Measurements from ENCODE around the gene PIGU. TPM values are rescaled to one million over a fixed set of nuclear protein-coding genes. Genes with fewer than 3 reads are reported as not detected.

PIGU gene
- total and polyA plus RNA-seq, 2 of the 13 experiments (the other 11 are each of a cell fraction or from before 2014, with no cell fraction given): 45.5 to 231 TPM

- TF ChIP-seq E2F1 (CRISPR knock-in tag; IDR thresholded peaks at IDR 0.05): no peak; the same call in 1 of the 2 replicates
- TF ChIP-seq NR2C2 (CRISPR knock-in tag; IDR thresholded peaks at IDR 0.05; ENCODE audit: borderline replicate concordance): peak; percentile 80
- TF ChIP-seq ZNF121 (CRISPR knock-in tag; IDR thresholded peaks at IDR 0.05): peak; percentile 45; the same call in 1 of the 2 replicates
- no peak for TF ChIP-seq ATF5 (CRISPR knock-in tag; IDR thresholded peaks at IDR 0.05; ENCODE audit: low read depth)
- no peak; the same call in 1 of the 2 replicates for TF ChIP-seq HBP1 (CRISPR knock-in tag; IDR thresholded peaks at IDR 0.05; ENCODE audit: low read depth)
- no peak for TF ChIP-seq ZFP90 (CRISPR knock-in tag; IDR thresholded peaks at IDR 0.05; ENCODE audit: borderline replicate concordance)
- TF ChIP-seq ASH2L (IDR thresholded peaks at IDR 0.05; ENCODE audit: insufficient read length, low read depth, low read length): peak; percentile 90
- no peak for TF ChIP-seq ZNF567 (CRISPR knock-in tag; IDR thresholded peaks at IDR 0.05; ENCODE audit: borderline replicate concordance)
- TF ChIP-seq ZNF256 (CRISPR knock-in tag; conservative IDR thresholded peaks at IDR 0.05): no peak
- peak; percentile 75 for TF ChIP-seq ZFP91 (CRISPR knock-in tag; IDR thresholded peaks at IDR 0.05; ENCODE audit: borderline replicate concordance)
- peak; percentile 15; the same call in 1 of the 2 replicates for TF ChIP-seq MTA1 (CRISPR knock-in tag; IDR thresholded peaks at IDR 0.05; ENCODE audit: borderline replicate concordance)
- TF ChIP-seq GABPA (IDR thresholded peaks at IDR 0.05; ENCODE audit: low read depth, low read length): no peak
- peak; percentile 3; the same call in 1 of the 2 replicates for TF ChIP-seq GABPA (CRISPR knock-in tag; IDR thresholded peaks at IDR 0.05; ENCODE audit: low read depth)
- TF ChIP-seq ZNF296 (CRISPR knock-in tag; conservative IDR thresholded peaks at IDR 0.05): no peak
- no peak for TF ChIP-seq ATAD3A (CRISPR knock-in tag; IDR thresholded peaks at IDR 0.05)
- TF ChIP-seq ZNF773 (CRISPR knock-in tag; IDR thresholded peaks at IDR 0.05; ENCODE audit: borderline replicate concordance): peak; percentile 89; the same call in 1 of the 2 replicates
- peak; percentile 83 for TF ChIP-seq PHF21A (CRISPR knock-in tag; IDR thresholded peaks at IDR 0.05)
- TF ChIP-seq ZNF788 (CRISPR knock-in tag; IDR thresholded peaks at IDR 0.05; ENCODE audit: borderline replicate concordance): no peak
- TF ChIP-seq ZNF879 (CRISPR knock-in tag; IDR thresholded peaks at IDR 0.05): peak; percentile 93; the same call in 1 of the 2 replicates
- no peak for TF ChIP-seq NR2F2 (IDR thresholded peaks at IDR 0.05; ENCODE audit: borderline replicate concordance, low read depth)
- TF ChIP-seq SIX4 (CRISPR knock-in tag; IDR thresholded peaks at IDR 0.05): no peak
- peak; percentile 84; the same call in 1 of the 2 replicates for TF ChIP-seq MTERF4 (CRISPR knock-in tag; IDR thresholded peaks at IDR 0.05)
Measured at GRCh38 chr20:34704177-34705007, 27.5 kb upstream of the PIGU start, which contains the start of gene TP53INP2 (continued).
